Measurements from ENCODE around the gene PRLHR. TPM values are rescaled to one million over a fixed set of nuclear protein-coding genes. Genes with fewer than 3 reads are reported as not detected.

The PRLHR gene
- total and polyA plus RNA-seq, 10 of the 15 experiments (the other 5 are each of a cell fraction or from before 2014, with no cell fraction given) = not detected

- ATAC-seq = no peak
- FAIRE-seq = no peak
- Histone ChIP-seq H3K4me2 (ENCODE audit: control insufficient read depth, insufficient read depth) (no peak overlapping the region), H3K4me3 (no peak overlapping the region), H3K9ac (ENCODE audit: control insufficient read depth, insufficient read depth, low read length) (no peak overlapping the region), H3K27me3 (replicated peaks in 1 of 2; ENCODE audit: control insufficient read depth in 2 of 2, insufficient read depth in 2 of 2, low read length in 1 of 2) (peaks cover 0 to 2% of the 10 kb centered on the region in 2 experiments; a peak in 2 of 4 replicates), H2AFZ (ENCODE audit: control insufficient read depth, low read depth, low read length) (no peak overlapping the region), H3K36me3 (ENCODE audit: control insufficient read depth in 2 of 2, insufficient read depth in 2 of 2, low read length in 1 of 2) (no peaks in the 10 kb centered on the region; a peak in 1 of 4 replicates), H3K4me1 (ENCODE audit: control insufficient read depth, insufficient read depth, low read length) (no peaks in the 10 kb centered on the region), H3K27ac (ENCODE audit: control insufficient read depth, insufficient read depth) (no peak overlapping the region), H3K9me3 (replicated peaks; ENCODE audit: control insufficient read depth, insufficient read depth, low read length) (no peaks in the 10 kb centered on the region), H3K79me2 (ENCODE audit: control insufficient read depth, insufficient read depth, low read length) (no peaks in the 10 kb centered on the region), H4K20me1 (ENCODE audit: control insufficient read depth, insufficient read depth) (no peaks in the 10 kb centered on the region)
- DNase-seq (ENCODE audit: low read depth, low spot score) = no peak
- CTCF ChIA-PET = no interaction called here
- BruUV-seq (replicated peaks) = no TSS peak
- SMC1A ChIA-PET (ENCODE audit: uncharacterized antibody, unreplicated experiment) = interaction anchor here (1.0 kb wide), 1 partner anchor 21 kb away, joined by 3 read pairs; no protein-coding TSS in a partner anchor
- intact Hi-C loops (cut with micrococcal nuclease; ENCODE audit: unreplicated experiment) (no loop called here), in situ Hi-C loops (cut with MboI) (no loop called here)
- POLR2A ChIA-PET = no interaction called here
- RAD21 ChIA-PET (ENCODE audit: unreplicated experiment) = no interaction called here
- TF ChIP-seq RUNX3 (IDR thresholded peaks at IDR 0.05; ENCODE audit: low read length) = no peak
- TF ChIP-seq ASH2L (IDR thresholded peaks at IDR 0.05; ENCODE audit: borderline replicate concordance, low read depth) = no peak
- TF ChIP-seq ATF7 (IDR thresholded peaks at IDR 0.05; ENCODE audit: low read depth) = no peak
- TF ChIP-seq EP300 (IDR thresholded peaks at IDR 0.05; ENCODE audit: borderline replicate concordance in 1 of 2, control insufficient read depth in 1 of 2, low read depth in 2 of 2, low read length in 2 of 2) = no peak
- no peak for TF ChIP-seq USF1 (IDR thresholded peaks at IDR 0.05; ENCODE audit: borderline replicate concordance, extremely low read length, insufficient read depth, low read depth, low read length)
- no peak for TF ChIP-seq BMI1 (IDR thresholded peaks at IDR 0.05; ENCODE audit: borderline replicate concordance)
- TF ChIP-seq ESRRA (IDR thresholded peaks at IDR 0.05; ENCODE audit: low read length) = no peak
- TF ChIP-seq RAD21 (IDR thresholded peaks at IDR 0.05; ENCODE audit: insufficient read depth, low read depth, low read length) = no peak
- 40% methylated on average over 5 of the region's 5 CpGs for WGBS (ENCODE audit: insufficient coverage, insufficient replicate concordance, low lambda C conversion rate, missing lambda C conversion rate)
These were observed 48.2 kb downstream of the PRLHR start for GRCh38 chr10:118547282-118547681.
